GM12878 (cell line): Measurements from ENCODE around the gene SOCS1. TPM values are rescaled to one million over a fixed set of nuclear protein-coding genes. Genes with fewer than 3 reads are reported as not detected.
A peak's percentile ranks its signal among the peaks of the same experiment; 100 is the strongest.

Source experiments
- ATAC-seq: fragments of 200-7000 bp; cut with Tn5 transposase; 3 replicates; pipeline ENCODE4 v1.9.1; 2020; ENCODE audit warnings: mild to moderate bottlenecking, moderate library complexity
- Bru-seq: library from RNA; stranded (reverse); fragments of 400-500 nt; gene quantifications from one replicate; lab custom pipeline; 2021; lab: Mats Ljungman, UMichigan
- BruChase-seq, 2 experiments: library from RNA; stranded (reverse); fragments of 400-500 nt; gene quantifications; one replicate each; lab custom pipeline; 2021; lab: Mats Ljungman, UMichigan
- BruUV-seq: library from RNA; stranded (reverse); fragments of 400-500 nt; replicated peaks from 2 replicates; lab custom pipeline; 2021; lab: Mats Ljungman, UMichigan
- CTCF ChIA-PET: fragments of 300-600 bp; sonication (Branson Sonifier 250); formaldehyde crosslinking; extraction: SDS; loops from one replicate; lab custom pipeline; 2021; ENCODE audit warnings: inconsistent platforms; lab: Yijun Ruan, JAX
- POLR2A ChIA-PET: fragments of 350-600 bp; formaldehyde crosslinking; extraction: SDS; loops from one replicate; lab custom pipeline; 2021; ENCODE audit warnings: inconsistent platforms; lab: Charles Lee
- RAD21 ChIA-PET: fragments of 300-600 bp; sonication (Branson Sonifier 250); formaldehyde crosslinking; loops from one replicate; lab custom pipeline; 2023; ENCODE audit warnings: antibody characterized with exemption; ENCODE audit not compliant: unreplicated experiment; lab: Charles Lee
- SMC1A ChIA-PET: fragments of 300-600 bp; sonication (Branson Sonifier 250); formaldehyde crosslinking; loops from one replicate; lab custom pipeline; 2023; ENCODE audit not compliant: unreplicated experiment, uncharacterized antibody; lab: Charles Lee
- DNase-seq: peaks from one replicate; pipeline ENCODE4 v3.0.0-alpha.2; 2011; ENCODE audit warnings: low read depth, low spot score
- FAIRE-seq: peaks from 3 replicates; lab custom pipeline; 2011; peaks lifted over from hg19 to GRCh38; lab: Jason Lieb, UNC
- H2AFZ ChIP-seq: 2 replicates; pipeline ENCODE4 v1.6.0; 2011; ENCODE audit warnings: low read depth, low read length, control low read depth; ENCODE audit not compliant: control insufficient read depth
- H3K27ac ChIP-seq: 2 replicates; pipeline ENCODE4 v1.5.1; 2011; ENCODE audit warnings: control low read depth; ENCODE audit not compliant: control insufficient read depth, insufficient read depth
- H3K27me3 ChIP-seq, 2 experiments: replicated peaks in 1 of 2; 2 replicates each; pipeline versions ENCODE4 v1.6.0 to v1.6.1; 2011; ENCODE audit warnings: low read length in 1 of 2; ENCODE audit not compliant: control insufficient read depth in 2 of 2, insufficient read depth in 2 of 2
- H3K36me3 ChIP-seq, 2 experiments: 2 replicates each; pipeline ENCODE4 v1.5.1; 2011; ENCODE audit warnings: low read length in 1 of 2; ENCODE audit not compliant: control insufficient read depth in 2 of 2, insufficient read depth in 2 of 2
- H3K4me1 ChIP-seq: 2 replicates; pipeline ENCODE4 v1.6.1; 2011; ENCODE audit warnings: mild to moderate bottlenecking, low read length, moderate library complexity, mixed read lengths; ENCODE audit not compliant: control insufficient read depth, insufficient read depth
- H3K4me2 ChIP-seq: 2 replicates; pipeline ENCODE4 v1.6.0; 2011; ENCODE audit warnings: control low read depth; ENCODE audit not compliant: control insufficient read depth, insufficient read depth
- H3K4me3 ChIP-seq: fragments of 200-600 bp; sonication (generic); 2 replicates; pipeline ENCODE4 v1.5.1; 2016
- H3K79me2 ChIP-seq: 2 replicates; pipeline ENCODE4 v1.6.0; 2011; ENCODE audit warnings: low read length; ENCODE audit not compliant: control insufficient read depth, insufficient read depth
- H3K9ac ChIP-seq: 2 replicates; pipeline ENCODE4 v1.8.0; 2011; ENCODE audit warnings: low read length, control low read depth, mixed read lengths; ENCODE audit not compliant: control insufficient read depth, insufficient read depth
- H3K9me3 ChIP-seq: replicated peaks from 3 replicates; pipeline ENCODE4 v1.5.1; 2011; ENCODE audit warnings: mild to moderate bottlenecking, low read length; ENCODE audit not compliant: control insufficient read depth, insufficient read depth
- H4K20me1 ChIP-seq: 2 replicates; pipeline ENCODE4 v1.6.0; 2011; ENCODE audit not compliant: control insufficient read depth, insufficient read depth
- ASH2L ChIP-seq: fragments of 300-600, 200-600 bp; sonication (generic); IDR thresholded peaks from 2 replicates; pipeline ENCODE4 v1.6.1; 2017; ENCODE audit warnings: low read depth, mild to moderate bottlenecking, borderline replicate concordance
- BCLAF1 ChIP-seq: fragments of 450-650 bp; IDR thresholded peaks from 2 replicates; pipeline ENCODE4 v1.6.1; 2017; ENCODE audit warnings: antibody characterized with exemption, mild to moderate bottlenecking, moderate library complexity
- HDGF ChIP-seq: fragments of 450-650 bp; IDR thresholded peaks from 2 replicates; pipeline ENCODE4 v1.6.1; 2016; ENCODE audit warnings: antibody characterized with exemption
- PKNOX1 ChIP-seq: fragments of 450-650 bp; IDR thresholded peaks from 2 replicates; pipeline ENCODE4 v1.6.1; 2016; ENCODE audit warnings: mild to moderate bottlenecking
- POLR2AphosphoS2 ChIP-seq: IDR thresholded peaks from 2 replicates; pipeline ENCODE4 v1.6.1; 2011; ENCODE audit warnings: low read depth, mild to moderate bottlenecking, low read length, improper control_type of control experiment, moderate library complexity
- PRDM15 ChIP-seq: fragments of 450-650 bp; formaldehyde crosslinking; IDR thresholded peaks from 2 replicates; pipeline ENCODE4 v1.4.0; 2020; ENCODE audit warnings: mild to moderate bottlenecking, moderate library complexity
- WGBS: methylation state at CpG from one replicate; pipeline ENCODE4 v1.1.6; 2016; ENCODE audit warnings: low lambda C conversion rate; ENCODE audit not compliant: insufficient replicate concordance, insufficient coverage; ENCODE audit errors: missing lambda C conversion rate; 5-methylcytosine and 5-hydroxymethylcytosine counted together
- in situ Hi-C: fragments of 300-500 bp; cut with MboI; formaldehyde crosslinking; loops from 9 replicates; pipeline ENCODE4 v1.14.3; 2018; ENCODE audit warnings: mixed read lengths
- intact Hi-C: fragments of 100-400 bp; cut with micrococcal nuclease; formaldehyde crosslinking; loops from one replicate; pipeline ENCODE4 v1.14.2; 2022; ENCODE audit not compliant: unreplicated experiment
- long read RNA-seq, 2 experiments: library from polyadenylated mRNA; unstranded; transcript quantifications; one replicate each; pipeline ENCODE4 v2.0.0, GENCODE V29; 2019 to 2020
- polyA minus RNA-seq, 3 experiments: library from RNA; depleted of rRNA, polyadenylated mRNA; stranded (reverse); fragments of >200 nt; gene quantifications; 2 replicates each; pipeline ENCODE4 v1.2.3, GENCODE V29; 2011
- polyA plus RNA-seq, 11 experiments: library from polyadenylated mRNA; depleted of rRNA in 4 of 11; unstranded in 6 of 11; stranded (reverse) in 5 of 11; fragments of >200 nt; fragmentation: Nextera tagmentation in 4 of 11; fragmentation: Illumina TruSeq in 1 of 11; extraction: Ambion mirVana in 4 of 11; extraction: Trizol in 1 of 11; gene quantifications; 1 replicate in 1 of 11; 2 replicates in 10 of 11; pipeline versions ENCODE4 v1.2.1 to v1.2.3, GENCODE V29; 2011 to 2016; ENCODE audit warnings: inconsistent platforms in 2 of 11, missing spikeins in 2 of 11, low read depth in 1 of 11
- total RNA-seq, 4 experiments: library from RNA; depleted of rRNA in 3 of 4; stranded (reverse); fragments of >200 nt in 3 of 4; fragmentation: Illumina TruSeq in 1 of 4; extraction: Trizol in 1 of 4; gene quantifications; 2 replicates each; pipeline versions ENCODE4 v1.2.1 to v1.2.3, GENCODE V29; 2013 to 2021

The SOCS1 gene
- total RNA-seq (2013; cell fraction: nucleolus; rRNA removed) = 86.2 and 98.0 TPM in 2 replicates
- total RNA-seq (2014; rRNA removed) (9.8 and 10.1 TPM in 2 replicates), total RNA-seq (2014; rRNA removed; fragmentation: Illumina TruSeq; extraction: Trizol) (2.7 and 3.8 TPM in 2 replicates), total RNA-seq (2021) (35.4 and 37.2 TPM in 2 replicates), polyA plus RNA-seq (2011; rRNA removed) (4.8 and 12.3 TPM in 2 replicates), polyA plus RNA-seq (2014; fragmentation: Illumina TruSeq; extraction: Trizol) (0.41 and 2.4 TPM in 2 replicates), polyA plus RNA-seq (2014; fragmentation: Nextera tagmentation; extraction: Ambion mirVana) (1 to 10 TPM in 1 of 2 experiments, under 1 TPM in 1; 0.42 to 1.2 TPM), polyA plus RNA-seq (2014; rRNA removed) (39.8 and 43.4 TPM in 2 replicates), polyA plus RNA-seq (2016; fragmentation: Nextera tagmentation; extraction: Ambion mirVana) (10 to 100 TPM; 16.4 to 25.8 TPM), polyA minus RNA-seq (2011; rRNA and poly(A)+ RNA removed) (9.8 and 26.4 TPM in 2 replicates), Bru-seq, nascent RNA (percentile 98 among the genes with signal in this experiment), BruChase-seq, experiment 1, labeled RNA remaining after a 6-hour chase (percentile 88 among the genes with signal in this experiment), BruChase-seq, experiment 2, labeled RNA remaining after a 2-hour chase (percentile 80 among the genes with signal in this experiment)
- 2.3 TPM for polyA plus RNA-seq (2011; ENCODE audit: low read depth)
- polyA plus RNA-seq (2011; cell fraction: cytosol; rRNA removed) = 25.7 and 34.2 TPM in 2 replicates
- 63.5 and 75.0 TPM in 2 replicates for polyA plus RNA-seq (2011; cell fraction: nucleus; rRNA removed)
- 8.7 and 19.7 TPM in 2 replicates for polyA plus RNA-seq (2012)
- 27.6 and 37.3 TPM in 2 replicates for polyA minus RNA-seq (2011; cell fraction: cytosol; rRNA and poly(A)+ RNA removed)
- polyA minus RNA-seq (2011; cell fraction: nucleus; rRNA and poly(A)+ RNA removed) = 109 and 187 TPM in 2 replicates
- long read RNA-seq, experiment 1, transcript SOCS1-201 (2 exons, 1,225 nt) = major isoform, 14 of 15 reads
- long read RNA-seq, experiment 1, partial matches to known transcripts = 0 of 15 reads
- long read RNA-seq, experiment 1, other reads (novel, unspliced or antisense) = 0 of 15 reads
- long read RNA-seq, experiment 2, partial matches to known transcripts = 0 of 4 reads
- long read RNA-seq, experiment 2, other reads (novel, unspliced or antisense) = 0 of 4 reads

DNA sequence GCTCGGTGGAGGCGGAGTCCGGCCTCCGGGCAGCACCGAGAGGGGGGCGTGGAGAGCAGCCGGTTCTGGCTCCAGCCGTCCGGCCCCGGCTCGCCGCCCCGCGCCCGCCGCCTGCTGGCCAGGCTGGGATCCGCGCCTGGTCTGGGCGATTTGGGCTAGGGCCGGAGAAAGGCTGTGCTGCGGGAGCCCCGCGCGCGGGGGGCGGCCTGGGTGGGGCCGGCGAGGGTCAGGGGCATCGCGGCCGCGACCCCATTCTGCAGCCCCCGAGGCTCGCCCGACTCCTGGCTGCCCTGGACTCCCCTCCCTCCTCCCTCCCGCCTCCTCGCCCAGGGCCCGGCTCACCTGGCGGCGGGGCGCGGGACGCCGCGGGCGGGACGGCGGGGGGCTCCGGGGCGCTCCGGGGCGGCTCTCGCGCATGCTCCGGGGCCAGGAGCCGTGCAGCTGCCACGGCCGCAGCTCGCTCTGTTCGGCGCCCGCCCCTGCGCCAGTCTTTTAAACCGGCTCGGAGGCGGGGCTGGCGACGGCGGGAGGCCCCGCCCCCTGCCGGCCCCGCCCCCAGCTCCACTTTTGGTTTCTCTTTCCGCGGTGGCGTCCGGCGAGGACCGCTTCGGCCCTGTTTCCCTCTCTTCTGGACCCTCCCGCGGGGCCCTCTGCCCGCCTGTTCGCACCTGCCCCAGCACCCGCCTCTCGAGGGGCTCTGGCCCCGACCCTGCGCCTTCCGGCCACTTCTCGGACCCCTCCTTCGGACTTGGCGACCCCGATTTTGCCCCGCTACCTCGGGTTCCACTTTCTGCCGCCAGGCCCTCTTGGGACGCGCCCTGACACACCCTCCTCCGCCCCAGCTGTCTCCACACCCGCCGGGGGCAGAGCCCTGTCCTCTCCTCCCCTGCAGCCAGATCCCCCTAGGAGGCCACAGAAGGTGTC is at the start of gene SOCS1:
TSS of gene SOCS1 (minus strand) at position 468 of the 924 bp plus-strand sequence. CDS start 726 bp downstream, outside the sequence.
- no peak for FAIRE-seq
- intact Hi-C loops (loop anchor here (1.0 to 5.0 kb wide), 9 partner anchors 31 to 291 kb away; no protein-coding TSS in a partner anchor), in situ Hi-C loops (no loop called here)
- POLR2A ChIA-PET = interaction anchor here (0.6 to 6.6 kb wide), 38 partner anchors 14 to 566 kb away, joined by 3 to 80 read pairs (median 6); partner anchors contain the start of gene TNP2
- ATAC-seq = peak; percentile 60
- Histone ChIP-seq H3K4me3 (peak within 1 kb of the TSS; percentile 91), H3K9me3 (no peaks in the 10 kb centered on the region), H2AFZ (peak within 1 kb of the TSS; percentile 77), H3K36me3 (peaks cover 0 to 3% of the 10 kb centered on the region in 2 experiments; a peak in 1 of 4 replicates), H3K4me1 (peaks cover 43% of the 10 kb centered on the region), H3K27me3 (no peaks in the 10 kb centered on the region), H3K9ac (peak within 1 kb of the TSS; percentile 89), H3K79me2 (peaks cover 37% of the 10 kb centered on the region), H4K20me1 (no peaks in the 10 kb centered on the region), H3K27ac (peak within 1 kb of the TSS; percentile 91), H3K4me2 (peak within 1 kb of the TSS; percentile 92)
- BruUV-seq = no TSS peak
- no peak for DNase-seq
- RAD21 ChIA-PET = interaction anchor here (0.6 to 11.8 kb wide), 69 partner anchors 8 to 314 kb away, joined by 3 to 243 read pairs (median 5); partner anchors contain the start of gene DEXI
- CTCF ChIA-PET = interaction anchor here (0.6 to 11.0 kb wide), 43 partner anchors 9 to 306 kb away, joined by 3 to 170 read pairs (median 5); no protein-coding TSS in a partner anchor
- under 1% methylated on average over 47 of the region's 100 CpGs for WGBS
- SMC1A ChIA-PET = interaction anchor here (0.6 to 8.8 kb wide), 43 partner anchors 20 to 305 kb away, joined by 3 to 108 read pairs (median 5); no protein-coding TSS in a partner anchor
- peak; percentile 90 for TF ChIP-seq HDGF
- TF ChIP-seq POLR2AphosphoS2 = peak; percentile 96
- no peak for TF ChIP-seq PKNOX1
- TF ChIP-seq ASH2L = peak; percentile 77; the same call in 1 of the 2 replicates
- TF ChIP-seq PRDM15 = 0 out of 2 replicates have a peak, but pooled peaks have one; percentile 50
- peak; percentile 65; the same call in 1 of the 2 replicates for TF ChIP-seq BCLAF1
